Putamen (tissue), 1 donor: ENCODE measurements around the gene TAAR9.
A peak's percentile ranks its signal among the peaks of the same experiment; 100 is the strongest.
"Not testable (repeated sequence)": the region's sequence is repeated elsewhere in the genome, so short reads cannot be mapped to it uniquely, and the experiment has no call there.

Source experiments
- DNase-seq: peaks from one replicate; pipeline ENCODE4 v3.0.0-alpha.2; 2016; ENCODE audit warnings: low spot score

TAAR9 gene

DNA sequence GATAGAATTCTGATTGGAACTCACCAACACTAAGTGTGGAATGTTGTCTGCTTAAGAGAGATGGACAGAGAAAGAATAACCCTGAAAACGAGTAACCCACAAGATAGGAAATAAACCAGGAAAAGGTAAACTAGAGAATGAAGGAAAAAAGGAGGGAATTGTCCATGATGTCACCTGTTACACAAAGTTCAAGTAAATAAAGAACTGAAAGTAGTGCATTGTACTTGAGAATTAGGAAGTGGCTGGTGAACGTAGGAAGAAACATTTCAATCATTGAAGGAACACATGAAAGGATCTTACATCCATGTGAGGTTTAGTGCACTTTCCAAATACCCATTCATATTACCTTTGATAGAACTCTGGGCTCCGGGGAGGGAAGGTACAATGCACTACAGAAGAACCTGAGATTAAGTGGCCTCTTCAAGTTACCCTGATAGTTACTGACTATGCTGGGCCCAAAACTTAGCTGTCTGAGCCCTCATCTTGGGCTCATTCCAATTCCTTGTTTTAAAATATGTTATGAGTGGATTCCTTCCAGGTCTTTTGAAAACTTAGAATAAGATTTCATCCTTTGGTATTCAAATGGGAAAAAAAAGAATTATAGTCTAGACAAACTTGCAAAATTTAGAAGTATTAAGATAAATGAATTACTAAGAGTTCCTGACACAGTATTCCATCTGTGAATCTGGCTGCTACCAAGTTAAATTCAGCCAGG lies 24.1 kb upstream of the TAAR9 start:
- DNase-seq, result no peak

DNA sequence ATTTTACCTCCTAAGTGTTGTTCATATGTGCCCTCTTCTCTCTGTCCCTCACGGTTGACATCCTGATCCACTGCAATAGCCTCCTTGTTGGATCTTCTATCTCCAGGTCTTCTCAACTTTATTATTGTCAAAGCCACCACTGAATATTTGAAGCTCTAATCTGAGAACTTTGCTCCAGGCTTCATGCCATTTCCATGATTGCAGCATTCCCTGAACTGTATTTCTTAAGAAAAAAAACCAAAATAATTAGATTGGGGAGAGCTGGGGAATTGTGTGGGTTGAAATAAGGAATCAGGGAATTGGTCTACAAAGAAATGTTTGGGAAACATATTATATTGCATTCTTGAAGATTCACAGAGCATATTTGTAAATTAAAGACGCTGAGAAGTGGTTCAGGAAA lies 22.7 kb upstream of the TAAR9 start:
- no peak for DNase-seq

DNA sequence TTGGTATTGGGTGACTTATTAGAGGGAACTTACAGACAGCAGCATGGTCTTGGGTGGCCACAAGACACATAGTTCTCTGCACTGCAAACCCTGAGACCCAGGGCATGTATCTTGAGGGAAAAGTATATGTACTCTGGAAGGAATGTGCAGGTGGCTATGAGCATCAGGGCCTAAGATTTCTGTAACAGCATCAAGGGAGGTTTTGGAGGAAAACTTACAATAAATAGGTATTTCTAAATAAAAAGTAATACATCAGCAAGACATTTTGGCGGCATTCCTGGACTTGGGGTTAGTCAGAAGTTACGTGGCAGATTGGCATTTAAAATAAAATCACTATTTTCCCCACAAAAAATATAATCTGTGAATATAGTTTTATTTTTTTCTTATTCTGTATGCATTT lies 17.1 kb upstream of the TAAR9 start:
- DNase-seq, result no peak

DNA sequence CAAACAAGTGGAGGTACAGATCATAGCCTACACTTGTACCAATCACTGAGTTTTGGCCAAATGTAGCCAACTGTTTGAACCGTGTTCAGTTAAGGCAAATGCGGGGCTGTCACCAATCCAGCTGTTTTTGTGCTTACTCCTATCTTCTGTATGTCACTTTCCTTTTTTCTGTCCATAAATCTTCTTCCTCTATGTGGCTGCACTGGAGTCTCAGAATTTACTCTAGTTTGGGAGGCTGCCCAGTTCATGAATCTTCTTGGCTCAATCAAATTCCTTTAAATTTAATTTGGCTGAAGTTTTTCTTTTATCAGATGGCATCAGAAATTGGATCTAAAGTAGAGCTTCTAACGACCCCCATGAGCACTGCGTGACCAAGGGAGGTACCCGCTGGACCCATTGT lies 13.4 kb upstream of the TAAR9 start:
- DNase-seq, result no peak

DNA sequence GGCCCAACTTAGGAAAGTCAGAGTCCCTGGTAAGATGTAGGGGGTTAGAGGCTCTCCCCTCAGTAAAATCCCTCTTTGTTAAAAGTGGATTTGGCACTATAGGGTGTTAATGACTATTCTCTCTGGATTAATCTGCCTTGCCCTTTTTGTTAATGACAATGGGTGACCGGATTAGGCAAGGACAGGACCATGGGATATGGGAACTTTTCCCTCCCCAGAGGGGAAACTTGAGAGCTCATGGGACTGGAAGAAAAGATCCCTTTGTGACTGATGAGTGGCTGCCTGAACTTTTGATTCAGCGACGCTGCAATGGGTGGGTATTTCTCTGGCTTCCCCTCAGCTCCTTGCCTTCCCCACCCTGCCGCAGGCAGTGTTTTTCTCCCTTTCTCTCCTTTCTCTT lies 12.2 kb upstream of the TAAR9 start:
- DNase-seq, result no peak

DNA sequence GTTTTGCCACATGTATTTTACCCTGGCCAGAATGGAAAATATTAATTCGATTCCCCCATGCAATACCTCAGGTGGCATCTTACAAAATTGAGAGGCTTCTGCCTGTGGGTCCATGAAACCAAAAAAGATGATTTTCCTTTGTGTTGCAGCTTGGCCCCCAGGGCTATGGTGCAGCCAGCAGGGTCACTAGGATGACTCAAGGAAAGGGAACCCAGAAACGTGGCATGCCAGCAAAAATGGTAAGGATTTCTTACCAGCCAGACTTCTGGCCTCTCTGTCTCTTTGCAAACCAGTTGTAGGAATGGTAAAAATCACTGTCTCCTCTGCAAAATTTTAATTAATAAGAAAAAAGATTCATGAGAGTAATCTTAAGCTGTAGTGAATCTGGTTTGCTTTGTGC lies 11.6 kb upstream of the TAAR9 start:
- no peak for DNase-seq

DNA sequence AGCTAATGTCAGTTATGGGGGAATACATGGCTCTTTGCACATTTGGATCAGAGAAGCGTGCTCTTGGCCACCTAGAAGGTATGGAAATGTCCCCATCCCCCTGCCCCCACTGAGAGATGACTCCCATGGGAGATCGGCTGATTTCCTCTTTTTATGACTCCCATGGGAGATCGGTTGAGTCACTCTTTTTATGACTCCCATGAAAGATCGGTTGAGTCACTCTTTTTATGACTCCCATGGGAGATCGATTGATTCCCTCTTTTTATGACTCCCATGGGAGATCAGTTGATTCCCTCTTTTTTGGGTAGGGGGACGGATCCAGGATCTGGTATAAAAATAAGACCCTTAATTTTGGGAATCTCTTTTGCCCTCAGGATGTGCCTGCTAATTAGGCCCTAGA lies 10.3 kb upstream of the TAAR9 start:
- DNase-seq, result no peak

DNA sequence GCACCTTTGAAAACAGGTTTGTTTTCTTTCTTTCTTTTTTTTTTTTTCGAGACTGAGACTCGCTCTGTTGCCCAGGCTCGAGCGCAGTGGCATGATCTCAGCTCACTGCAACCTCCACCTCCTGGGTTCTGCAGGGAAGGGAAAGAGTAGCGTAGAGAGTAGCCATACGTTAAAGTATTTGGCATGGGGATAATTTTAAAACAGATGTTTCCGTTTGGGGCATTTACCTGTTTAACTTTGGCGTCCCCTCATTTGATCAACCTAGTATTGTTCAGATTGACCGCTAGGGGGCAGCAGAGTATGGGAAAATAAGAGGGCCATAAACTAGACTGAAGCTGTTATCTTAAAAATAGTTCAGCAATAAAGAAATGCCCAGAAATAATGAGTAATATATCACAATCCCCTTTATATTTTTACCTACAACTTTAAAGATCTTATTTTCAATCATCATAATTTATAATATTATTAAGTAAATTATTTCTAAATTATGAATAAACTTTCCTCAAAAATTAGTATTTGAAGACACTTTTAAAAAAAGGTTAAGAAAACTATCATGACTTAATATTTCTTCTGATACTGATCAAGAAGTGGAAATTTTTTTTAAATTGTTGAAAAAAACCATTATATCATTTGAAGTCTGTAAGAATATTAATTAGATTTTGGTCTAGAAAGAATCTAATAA lies 7.6 kb upstream of the TAAR9 start:
- peak; percentile 64 for DNase-seq

DNA sequence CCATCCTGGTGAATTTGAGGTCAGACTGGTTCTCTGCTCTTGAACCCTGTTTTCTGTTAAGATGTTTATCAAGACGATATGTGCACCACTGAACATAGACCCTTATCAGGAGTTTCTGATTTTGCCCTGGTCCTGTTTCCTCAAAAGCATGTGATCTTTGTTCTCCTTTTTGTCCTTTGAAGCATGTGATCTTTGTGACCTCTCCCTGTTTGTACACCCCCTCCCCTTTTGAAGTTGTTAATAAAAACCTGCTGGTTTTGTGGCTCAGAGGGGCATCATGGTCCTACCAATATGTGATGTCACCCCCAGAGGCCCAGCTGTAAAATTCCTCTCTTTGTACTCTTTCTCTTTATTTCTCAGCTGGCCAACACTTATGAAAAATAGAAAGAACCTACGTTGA lies 3.5 kb upstream of the TAAR9 start:
- not testable (repeated sequence) for DNase-seq

DNA sequence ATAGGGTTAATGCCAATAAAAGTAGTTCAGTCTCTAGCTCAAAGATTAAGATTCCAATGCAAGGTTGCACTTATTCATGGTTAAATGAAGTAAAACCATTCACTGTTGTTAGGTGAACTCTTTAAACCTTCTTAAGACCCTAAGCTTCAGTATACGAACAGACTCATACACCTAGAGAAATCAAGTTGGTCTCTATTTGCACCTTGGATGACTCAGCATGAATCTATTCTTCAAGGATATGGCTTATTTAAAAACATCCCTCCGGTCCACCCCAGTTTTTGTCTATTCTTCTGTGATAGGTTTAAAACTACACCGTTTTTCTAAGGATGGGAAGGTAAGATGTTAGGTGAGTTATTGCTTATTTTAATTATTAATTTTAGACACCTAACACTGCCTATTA lies 932 bp upstream of the TAAR9 start:
- no peak for DNase-seq

DNA sequence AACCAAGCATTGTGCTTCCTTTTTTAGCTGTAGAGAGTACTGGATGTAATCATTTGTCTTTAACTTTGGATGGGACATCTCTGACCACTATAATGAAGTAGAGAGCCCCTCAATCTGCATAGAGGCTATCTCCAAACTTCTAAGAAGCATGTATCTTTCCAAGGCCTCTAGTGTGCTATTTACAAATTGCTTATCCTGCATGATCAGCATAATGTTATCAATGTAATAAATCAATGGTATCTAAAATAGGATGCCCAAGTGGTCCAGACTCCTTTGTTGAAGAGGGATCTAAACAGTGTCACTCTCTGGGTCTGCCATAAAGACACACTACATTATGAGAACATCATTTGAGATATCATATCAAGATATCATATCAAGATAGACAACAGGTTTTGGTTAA lies 6.7 kb downstream of the TAAR9 start:
- DNase-seq, result no peak

DNA sequence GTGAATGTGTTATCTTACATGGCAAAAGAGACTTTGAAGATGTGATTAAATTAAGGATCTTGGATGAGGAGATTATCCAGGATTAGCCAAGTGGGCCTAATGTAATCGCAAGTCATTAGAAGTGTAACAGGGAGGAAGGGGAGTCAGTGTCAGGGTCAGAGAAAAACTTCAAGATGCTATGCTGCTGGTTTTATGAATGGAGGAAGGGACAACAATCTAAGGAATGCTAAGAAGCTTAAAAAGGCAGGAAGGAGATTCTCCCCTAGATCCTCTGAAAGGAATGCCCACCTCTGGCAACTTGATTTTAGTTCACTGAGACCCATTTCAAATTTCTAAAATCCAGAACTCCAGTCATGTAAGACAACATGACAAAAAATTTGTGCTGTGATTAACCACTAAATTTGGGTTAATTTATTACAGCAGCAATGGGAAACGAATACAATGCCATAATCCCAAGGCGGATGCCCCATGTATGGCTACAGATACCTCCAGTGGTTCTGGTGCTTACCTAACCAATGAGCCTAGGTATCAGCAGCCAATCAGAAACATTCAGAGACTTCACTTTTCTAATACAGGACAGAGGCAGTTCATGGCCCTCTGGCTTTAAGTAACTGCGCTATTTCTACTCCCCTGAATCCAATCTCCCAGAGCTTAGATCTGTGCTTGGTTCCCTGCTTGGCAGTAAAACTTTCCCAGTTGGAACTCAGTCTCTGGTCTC lies 10.8 kb downstream of the TAAR9 start:
- no peak for DNase-seq

DNA sequence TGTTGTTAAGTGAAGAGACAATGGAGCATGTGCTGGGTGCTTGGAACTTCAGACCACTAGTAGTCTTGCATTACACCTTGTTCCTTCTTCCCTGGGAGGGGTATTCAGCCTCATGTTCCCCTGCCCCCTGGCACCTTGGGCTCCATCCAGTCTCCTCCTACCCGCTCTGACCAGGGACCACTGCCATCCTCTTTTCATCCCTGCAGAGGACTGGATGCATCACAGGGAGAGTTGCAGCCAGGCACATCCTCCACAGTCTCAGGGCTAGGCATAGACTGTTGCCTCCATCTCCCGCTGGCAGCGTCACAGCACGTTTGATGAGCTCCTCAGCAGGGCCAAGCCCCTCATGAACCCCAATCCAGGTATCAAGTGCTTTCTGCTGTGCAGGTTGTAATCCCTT lies 13.1 kb downstream of the TAAR9 start:
- no peak for DNase-seq

DNA sequence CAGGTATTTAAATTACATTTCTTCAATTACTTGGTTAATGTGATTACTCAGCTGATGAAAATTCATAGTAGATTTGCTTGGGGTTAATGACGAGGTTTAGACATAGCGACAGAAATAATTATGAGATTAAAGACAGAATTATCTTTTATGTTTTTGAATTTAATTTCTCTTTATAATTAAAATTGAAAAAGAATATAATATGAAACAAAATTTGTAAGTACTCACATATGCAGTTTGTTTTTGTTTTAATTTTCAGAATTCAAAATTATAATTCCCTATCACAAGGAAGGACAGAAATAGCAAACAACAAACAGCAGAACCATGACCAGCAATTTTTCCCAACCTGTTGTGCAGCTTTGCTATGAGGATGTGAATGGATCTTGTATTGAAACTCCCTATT lies 14.3 kb downstream of the TAAR9 start, which contains the start of gene TAAR8:
TAAR8 (plus strand) TSS at position 301 of the 400 bp plus-strand sequence; CDS start at position 322, 21 bp downstream.
- DNase-seq, result no peak

DNA sequence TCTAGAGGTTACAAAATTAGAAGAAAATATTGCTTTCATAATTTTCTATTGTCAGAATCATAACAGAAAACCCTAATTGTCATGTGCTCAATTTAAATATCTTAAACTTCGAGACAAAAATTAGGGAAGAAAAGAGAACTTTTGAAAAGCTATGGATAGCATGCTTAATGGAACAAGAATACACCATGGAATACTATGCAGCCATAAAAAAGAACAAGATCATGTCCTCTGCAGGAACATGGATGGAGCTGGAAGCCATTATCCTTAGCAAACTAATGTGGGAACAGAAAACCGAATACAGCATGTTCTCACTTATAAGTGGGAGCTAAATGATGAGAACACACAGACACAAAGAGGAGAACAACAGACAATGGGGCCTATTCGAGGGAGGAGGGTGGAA lies 22.0 kb downstream of the TAAR9 start:
- not testable (repeated sequence) for DNase-seq

DNA sequence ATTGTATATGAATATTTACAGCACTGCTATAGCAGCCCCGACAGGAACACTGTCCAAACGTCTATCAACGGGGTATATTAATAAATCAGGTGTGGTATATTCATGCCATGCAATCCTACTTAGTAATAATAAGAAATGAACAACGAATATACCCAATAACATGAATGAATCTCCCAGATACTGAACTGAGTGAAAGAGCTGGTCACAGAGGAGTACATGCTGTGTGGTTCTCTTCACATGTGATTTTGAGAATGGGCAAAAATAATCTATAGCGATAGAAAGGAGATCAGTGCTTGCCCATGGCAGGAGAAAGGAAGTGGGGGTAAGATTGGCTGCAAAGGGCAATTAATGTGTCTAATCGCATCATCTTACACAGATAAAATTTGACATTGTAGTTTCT lies 28.3 kb downstream of the TAAR9 start:
- DNase-seq, result no peak

DNA sequence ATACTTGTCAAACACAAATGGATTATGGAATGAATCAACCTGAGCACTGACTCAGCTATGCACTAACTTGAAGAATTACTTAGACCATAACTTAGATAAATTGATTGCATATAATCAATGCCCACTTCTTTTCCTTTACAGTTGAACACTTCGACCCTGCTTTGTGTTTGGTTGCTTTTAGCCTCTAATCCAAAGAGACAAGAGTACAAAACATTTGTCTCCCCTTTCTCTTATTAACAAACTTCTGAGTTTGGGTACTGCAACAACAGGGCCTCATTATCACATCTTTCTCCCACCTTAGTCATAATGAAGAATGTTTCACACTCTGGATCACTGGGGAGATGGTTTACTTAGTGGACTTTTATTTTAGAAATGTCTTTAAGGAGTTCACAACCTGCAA lies 29.5 kb downstream of the TAAR9 start:
- no peak for DNase-seq

DNA sequence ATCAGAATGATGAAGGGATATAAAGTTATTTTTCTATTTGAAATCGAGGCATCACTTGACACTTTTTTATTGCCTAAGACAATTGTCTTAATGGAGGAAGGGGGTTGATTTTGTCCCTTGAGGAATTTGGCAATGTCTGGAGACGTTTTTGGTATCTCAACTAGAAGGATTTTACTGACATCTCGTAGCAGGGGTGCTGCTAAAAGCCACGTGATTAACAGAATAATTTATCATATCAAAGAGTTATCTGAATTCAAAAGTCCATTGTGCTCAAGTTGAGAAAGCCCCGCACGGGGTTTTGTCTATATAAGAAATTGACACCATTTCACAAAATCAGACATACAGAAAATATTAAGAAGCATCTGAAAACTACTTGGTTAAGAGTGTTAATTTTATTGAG lies 30.5 kb downstream of the TAAR9 start:
- peak; percentile 33 for DNase-seq

DNA sequence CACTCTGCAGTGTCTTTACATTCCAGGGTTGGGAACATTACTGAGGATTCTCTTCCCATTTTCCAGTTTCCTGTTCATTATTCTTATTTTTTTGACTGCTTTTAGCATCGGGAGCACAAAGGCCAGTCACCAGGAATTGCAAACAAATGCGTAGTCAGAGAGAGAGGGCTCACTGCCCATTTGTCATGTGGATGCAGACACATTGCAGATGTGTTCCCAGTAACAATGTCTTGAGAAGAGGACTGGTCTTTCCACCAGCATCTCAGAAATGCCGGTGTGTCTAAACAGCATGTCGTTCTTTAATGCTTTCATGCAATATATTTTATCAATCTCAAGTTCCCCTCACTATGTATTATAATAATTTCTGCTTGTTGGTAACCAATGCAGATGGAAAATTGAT lies 31.1 kb downstream of the TAAR9 start:
- DNase-seq, result peak; percentile 86

DNA sequence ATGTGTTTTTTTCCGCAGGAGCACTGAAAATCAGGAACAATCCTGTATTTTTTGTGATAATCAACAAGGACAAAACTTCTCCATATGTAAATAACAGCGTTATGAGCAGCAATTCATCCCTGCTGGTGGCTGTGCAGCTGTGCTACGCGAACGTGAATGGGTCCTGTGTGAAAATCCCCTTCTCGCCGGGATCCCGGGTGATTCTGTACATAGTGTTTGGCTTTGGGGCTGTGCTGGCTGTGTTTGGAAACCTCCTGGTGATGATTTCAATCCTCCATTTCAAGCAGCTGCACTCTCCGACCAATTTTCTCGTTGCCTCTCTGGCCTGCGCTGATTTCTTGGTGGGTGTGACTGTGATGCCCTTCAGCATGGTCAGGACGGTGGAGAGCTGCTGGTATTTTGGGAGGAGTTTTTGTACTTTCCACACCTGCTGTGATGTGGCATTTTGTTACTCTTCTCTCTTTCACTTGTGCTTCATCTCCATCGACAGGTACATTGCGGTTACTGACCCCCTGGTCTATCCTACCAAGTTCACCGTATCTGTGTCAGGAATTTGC lies 32.2 kb downstream of the TAAR9 start, which contains the start of gene TAAR6:
TAAR6 (plus strand) TSS at position 102 of the 557 bp plus-strand sequence; CDS start at position 102, 0 bp downstream.
- DNase-seq, result peak; percentile 70

DNA sequence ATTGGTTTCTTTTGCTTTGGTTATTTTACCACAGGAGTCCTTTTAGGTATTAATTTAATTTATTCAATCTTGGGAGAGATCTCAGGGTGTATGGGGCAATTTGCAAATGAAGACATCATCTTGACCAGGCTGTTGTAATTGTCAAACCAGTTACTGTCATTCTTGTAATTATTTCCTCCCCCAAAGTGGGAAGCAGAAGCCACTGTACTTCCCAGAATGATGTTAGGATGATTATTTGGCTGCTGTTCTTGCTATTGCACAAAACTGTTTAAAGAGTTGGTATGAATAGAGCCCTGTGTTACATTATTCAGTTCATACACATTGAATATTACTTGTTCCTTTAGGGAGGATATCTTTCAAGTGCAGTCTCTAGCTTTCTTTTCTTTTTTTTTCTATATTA lies 33.7 kb downstream of the TAAR9 start:
- no peak for DNase-seq

DNA sequence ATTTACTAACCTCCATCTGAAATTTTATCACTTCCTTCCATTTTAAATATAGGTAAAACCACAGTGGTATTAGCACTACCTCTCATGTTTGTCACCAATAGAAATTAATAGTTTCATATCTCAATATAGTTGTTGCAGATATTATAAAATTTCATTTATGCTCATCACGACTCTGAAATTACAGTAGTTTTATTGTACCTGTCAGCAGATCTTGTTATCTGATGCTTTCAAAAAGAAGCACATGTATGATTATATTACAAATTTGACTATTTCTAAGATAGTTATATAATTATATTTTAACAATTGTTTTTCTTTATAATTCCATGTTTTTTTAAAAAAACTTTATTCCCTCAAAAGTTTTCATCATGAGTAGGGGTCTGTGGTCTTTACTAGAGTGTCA lies 46.6 kb downstream of the TAAR9 start:
- DNase-seq, result no peak

DNA sequence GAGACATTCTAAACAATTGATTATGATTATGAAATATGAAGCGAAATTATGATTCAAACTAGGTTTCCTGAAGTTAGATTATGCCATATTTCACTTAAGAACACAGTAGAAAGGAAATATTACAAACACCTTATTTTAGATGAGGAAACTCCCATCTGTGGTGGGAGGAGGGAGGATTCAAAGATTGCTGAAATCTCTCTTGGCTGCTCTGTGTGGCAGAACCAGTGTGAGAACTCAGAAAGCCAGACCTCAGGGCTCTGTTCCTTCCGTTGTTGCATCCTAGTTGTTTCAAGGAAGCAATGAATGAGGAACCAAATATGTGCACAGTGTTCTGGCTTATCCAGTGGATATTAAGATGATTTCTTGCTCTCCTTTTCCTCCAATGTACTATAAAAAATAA lies 49.3 kb downstream of the TAAR9 start:
- no peak for DNase-seq
